Stimulated activated CD4-positive, alpha-beta T cell treated with anti-CD3 and anti-CD28 coated beads, Interleukin-12 subunit alpha, Interleukin-12 subunit beta, amount 100 ng/mL, for 48 hours (primary cell): ENCODE data around the gene TSPAN3.

Experiments
- DNase-seq, 3 donors: peaks; one replicate each; pipeline ENCODE4 v3.0.0-alpha.2; 2020; ENCODE audit warnings: low read depth in 2 of 3, low spot score in 1 of 3

Gene TSPAN3

GRCh38 chr15:77084436-77084835, 13.5 kb upstream of the TSPAN3 start:
- no peak for DNase-seq

DNA sequence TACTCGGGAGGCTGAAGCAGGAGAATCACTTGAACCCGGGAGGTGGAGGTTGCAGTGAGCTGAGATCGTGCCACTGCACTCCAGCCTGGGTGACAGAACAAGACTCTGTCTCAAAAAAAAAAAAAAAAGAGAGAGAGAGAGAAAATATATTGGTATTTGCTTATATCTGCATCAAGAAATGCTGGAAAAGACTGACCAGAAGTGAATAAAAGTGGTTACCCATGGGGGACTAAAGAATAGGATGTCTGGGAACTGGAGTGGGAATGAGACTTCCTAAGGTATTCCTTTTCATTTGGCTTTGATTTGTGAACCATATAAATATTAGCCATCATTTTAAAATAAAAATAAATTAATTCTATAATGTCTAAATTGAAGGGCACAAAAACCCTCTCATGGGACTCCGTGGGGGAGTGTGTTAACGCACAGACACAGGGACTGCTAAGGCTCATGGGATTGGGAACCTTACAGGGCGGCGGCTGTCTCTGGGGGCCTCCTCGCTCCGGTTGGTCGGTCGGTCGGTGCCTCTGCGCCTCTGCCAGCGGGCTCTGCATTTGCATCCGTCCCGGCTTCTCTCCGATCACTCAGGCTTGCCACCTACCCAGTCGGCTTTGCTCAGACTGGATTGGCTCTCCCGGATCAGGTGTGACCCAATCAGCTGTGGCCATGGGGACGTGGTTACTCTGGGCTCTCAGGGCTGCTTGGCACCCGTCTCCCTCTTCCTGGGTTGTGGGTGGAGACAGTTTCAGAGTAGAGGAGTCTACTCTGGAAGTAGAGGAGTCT, 12.7 kb upstream of the TSPAN3 start:
- DNase-seq: peak; percentile 35 to 52 (median 44)

DNA sequence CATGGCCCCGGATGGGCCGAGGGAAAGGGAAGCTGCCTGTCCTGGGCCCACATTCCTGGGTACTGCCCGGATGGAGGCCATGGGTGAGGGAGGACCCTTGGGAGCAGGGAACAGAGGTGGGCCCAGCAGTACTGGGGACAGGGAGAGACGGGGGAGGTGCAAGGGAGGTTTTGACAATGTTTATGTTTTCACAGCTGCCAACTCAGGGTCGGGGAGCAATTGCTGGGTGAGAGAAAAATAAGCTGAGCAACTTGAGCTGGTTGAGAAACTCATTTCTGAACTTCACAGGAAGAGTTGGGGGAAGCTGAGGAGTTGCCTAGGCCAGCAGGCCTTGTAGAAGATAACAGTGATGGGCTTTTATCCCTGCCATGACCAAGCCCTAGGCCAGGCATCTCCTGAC, 11.1 kb upstream of the TSPAN3 start:
- no peak for DNase-seq

DNA sequence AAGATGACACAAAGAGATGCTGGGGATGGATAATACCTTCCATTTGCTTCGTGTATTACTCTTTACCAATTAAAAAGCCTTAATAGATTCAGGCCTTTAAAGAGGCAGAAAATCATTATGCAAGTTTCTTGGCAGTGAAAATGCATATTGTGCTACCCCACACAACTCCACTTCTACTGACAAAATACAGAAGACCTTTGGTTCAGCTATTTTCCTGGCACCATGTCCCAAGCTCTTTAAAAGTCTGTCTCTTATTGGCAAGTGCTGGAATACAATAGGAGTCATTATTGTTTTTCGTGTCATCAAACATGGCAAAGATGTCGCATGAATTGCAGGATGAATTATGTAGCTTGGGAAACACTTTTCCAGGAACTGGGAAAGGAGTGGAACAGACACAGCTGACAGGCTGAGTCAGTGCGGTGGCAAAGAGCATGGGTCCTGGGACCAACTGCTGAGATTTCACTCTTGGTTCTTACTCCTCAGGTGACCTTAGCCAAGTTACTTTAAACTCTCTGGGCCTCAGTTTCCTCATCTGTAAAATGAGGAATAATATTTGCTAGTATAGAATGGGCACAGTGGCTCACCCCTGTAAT, 5.5 kb upstream of the TSPAN3 start:
- no peak for DNase-seq

DNA sequence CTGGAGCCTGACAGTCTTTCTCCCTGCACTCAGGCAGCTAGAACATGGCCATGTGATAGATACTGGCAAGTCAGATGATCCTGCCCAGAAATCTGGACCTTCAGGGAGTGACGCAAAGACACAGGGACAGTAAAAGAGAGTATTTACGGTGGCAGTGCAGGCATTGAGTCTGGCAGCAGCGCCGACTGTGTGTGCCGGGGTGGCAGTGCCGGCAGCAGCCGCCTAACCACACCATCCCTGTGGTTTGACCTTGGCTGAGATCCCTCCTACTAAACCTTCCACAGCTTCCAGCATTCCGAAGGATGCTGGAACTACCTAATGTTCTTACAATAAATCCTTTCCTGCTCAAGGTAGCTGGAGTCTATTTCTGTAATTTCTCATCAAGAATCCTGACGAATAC, 4.6 kb upstream of the TSPAN3 start:
- DNase-seq: no peak

DNA sequence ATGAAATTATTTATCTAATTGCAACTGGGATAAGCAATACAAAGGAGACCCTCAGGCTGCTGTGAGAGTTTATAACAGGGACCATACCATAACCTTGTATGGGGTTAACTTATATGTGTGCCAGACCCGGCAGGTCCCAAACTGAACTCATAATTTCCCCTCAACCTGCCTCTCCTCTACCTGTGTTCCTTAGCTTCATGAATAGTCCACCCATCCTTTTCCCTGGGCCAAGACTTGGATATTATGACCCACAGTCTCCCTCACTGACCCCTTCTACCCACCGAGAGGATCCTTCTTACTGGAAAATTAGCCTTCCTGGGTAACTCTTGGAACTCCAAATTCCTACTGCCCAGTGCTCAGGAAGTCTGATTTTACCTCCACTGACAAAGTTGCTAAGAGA, 3.4 kb upstream of the TSPAN3 start:
- no peak for DNase-seq

DNA sequence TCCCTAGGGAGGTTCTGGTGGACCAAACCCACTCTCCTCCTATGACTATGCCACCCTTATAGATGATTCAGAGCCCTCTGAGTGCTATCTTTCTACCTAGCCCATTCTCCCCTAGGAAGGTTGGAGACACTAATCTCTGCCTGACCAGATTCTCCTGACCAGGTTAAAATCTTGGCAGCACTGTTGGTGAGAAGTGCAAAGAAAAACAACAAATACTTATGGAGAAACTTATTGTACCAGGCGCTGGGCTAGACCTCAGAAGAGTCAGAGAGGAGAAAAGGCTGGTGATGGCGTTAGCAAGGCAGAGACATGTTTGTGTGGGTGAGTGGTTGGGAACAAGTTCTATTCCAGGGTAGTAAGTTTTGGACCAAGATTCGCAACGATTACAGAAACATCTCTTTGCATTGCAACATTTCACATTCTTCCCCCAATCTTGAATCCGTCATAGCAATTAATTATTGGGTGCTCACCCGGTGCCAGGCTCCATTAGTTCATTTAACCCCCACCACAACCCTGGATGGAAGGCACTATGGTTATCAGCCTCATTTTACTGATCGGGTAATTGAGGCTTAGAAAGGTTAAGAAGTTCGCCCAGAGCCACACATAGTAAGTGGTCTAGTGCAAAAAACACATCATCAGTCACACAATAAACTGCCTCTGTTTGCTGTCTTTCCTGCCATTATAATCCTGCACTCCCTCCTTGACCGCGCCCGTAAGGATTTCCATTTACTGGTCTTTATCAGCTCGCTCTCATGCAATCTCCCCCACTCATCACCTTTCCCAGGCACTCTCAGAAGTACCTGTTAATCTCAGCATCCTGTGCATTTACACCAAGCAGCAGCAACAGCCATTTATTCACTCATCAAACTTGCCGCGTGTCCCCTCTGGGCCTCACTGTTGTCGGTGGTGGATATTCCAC, 655 bp upstream of the TSPAN3 start:
- DNase-seq: no peak

DNA sequence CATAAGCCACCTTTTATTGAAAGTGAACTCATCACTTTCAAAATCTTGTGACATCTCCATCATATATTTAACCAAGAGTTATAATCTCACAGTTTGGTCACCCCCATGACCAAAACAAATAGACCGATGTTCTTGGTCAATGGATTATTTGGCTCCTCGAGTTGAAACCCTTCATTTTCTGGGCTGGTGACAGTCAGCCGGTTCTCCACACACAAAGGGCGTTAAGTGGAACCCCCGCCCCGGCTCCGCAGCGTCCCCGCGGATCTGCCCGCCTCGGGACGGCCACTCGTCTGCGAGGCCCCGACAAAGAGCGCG, 772 bp downstream of the TSPAN3 start:
- DNase-seq: no peak

DNA sequence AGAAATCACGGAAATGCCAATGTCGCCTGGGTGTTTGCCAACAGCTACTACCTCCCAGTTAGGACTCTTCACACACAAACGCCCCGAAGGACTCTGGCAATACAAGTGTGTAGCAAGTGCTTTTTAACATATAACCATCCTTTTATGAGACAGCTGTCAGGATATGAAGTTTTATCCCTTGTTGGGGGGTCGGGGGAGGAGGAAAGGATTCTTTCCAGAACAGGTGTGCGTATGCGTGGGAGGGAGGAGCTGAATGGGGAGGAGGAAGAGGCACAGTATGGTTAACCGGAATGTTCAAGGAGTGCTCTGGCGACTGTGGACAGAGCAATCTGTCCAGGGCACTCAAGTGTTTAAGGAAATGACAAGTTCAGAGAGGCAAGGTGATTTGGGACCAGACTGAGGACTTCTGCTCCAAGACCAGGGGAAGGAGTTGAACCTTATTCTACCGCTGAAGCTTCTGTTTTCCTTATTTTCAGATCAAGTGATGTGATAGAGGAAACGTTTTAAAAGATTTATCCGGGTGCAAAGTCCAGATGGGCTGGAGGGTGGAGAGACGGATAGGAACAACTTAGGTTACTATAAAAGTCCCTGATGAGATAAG, 1.3 kb downstream of the TSPAN3 start:
- no peak for DNase-seq

DNA sequence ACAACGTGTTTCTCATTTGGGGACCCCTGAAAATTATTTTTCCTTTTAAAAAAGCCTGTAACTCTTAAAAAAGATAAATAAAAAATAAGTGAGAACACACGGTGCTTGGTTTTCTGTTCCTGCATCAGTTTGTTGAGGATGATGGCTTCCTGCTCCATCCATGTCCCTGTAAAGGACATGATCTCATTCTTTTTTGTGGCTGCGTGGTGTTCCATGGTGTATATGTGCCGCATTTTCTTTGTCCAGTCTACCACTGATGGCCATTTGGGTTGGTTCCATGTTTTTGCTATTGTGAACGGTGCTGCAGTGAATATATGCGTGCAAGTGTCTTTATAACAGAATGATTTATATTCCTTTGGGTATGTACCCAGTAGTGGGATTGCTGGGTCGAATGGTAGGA, 2.3 kb downstream of the TSPAN3 start:
- no peak for DNase-seq

DNA sequence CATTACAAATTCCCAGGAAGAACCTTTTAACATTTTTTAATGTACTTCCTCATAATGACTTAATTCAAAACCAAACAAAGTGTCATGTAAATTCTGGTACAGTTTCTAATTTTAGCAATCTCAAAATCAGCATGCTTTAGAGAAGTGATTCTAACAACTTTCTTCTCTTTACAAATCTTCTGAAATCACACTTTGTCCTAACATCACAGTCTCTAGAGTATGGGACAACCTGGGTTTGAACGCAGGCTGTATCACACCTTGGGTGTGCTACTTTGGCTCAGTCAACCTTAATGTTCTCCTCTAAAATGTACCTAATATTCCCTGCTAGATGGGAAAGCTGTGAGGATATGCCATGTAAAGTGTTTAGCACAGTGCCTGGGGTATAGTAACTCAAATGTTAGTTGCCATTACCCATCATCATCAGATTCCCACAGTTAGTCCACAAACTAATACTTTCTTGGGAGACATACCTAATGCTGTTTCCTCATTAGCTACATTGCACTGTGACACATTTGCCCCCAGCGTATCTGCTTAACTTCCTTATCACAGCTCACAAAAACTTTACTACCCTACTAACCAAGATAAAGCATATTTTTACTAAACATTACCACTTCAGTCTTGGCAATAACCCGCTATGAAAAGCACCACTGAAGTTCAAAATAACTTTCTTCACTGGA, 3.1 kb downstream of the TSPAN3 start:
- no peak for DNase-seq

DNA sequence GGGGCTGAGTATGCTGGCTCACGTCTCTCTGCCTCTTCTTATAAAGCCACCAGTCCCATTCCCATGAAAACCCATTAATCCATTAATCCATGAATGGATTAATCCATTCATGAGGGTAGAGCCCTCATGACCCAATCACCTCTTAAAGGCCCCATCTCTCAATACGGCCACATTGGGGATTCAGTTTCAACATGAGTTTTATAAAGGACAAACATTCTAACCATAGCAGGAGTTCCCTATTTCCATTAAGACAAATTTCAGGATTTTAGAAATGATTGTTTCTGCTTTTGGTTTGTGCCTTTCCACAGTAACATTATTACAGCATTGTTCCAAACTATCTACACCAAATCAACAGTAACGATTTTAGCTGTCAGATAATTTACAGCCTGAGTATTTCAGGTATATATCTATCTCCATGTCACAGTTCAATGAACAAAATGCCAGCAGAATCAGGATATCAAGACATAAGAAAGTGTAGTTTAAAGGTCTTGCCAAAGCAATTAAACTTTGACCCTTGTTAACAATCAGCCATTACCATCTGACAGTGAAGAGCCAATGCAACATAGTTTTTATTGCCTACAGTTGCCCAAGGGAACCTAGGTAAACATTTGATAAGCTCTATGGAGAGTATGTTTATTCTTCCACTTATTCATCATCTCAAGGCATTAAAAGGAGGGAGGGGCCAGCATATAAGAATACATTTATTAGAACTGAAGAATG, 3.8 kb downstream of the TSPAN3 start:
- DNase-seq: no peak

GRCh38 chr15:77064539-77065308, 6.2 kb downstream of the TSPAN3 start:
- DNase-seq: no peak

DNA sequence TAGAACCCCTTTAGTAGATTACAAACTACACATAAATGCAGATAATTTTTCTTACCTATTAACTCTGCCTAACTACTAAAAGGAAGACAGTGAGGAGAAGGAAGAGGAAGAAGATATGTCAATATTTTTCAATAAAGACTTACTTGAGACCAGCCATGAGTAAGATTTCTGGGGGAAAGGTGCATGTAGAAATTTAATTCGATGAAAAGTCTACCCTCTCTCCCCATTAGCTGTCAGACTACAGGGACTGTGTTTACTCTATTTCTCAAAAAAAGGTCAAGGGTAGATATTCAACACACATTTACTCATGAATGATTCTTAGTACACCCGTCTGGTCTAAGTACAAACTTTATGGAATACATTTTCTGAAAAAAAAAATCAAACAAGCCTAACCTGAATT, 6.8 kb downstream of the TSPAN3 start:
- DNase-seq: no peak

DNA sequence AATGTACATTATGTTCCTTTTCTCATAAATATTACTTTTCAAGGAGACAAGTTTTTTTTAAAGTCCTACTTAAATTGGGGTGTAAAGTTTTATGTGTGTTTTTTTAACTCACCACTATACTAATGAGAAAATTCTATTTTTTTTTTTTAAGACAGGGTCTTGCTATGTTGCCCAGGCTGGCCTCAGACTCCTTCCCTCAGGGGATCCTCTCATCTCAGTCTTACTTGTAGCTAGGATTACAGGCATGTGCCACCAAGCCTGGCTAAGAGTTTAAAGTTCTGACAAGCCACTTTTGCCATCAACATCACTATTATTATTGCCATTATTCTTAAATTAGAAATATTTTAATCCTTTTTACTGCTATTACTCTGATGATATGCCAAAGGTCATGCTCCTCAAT, 7.7 kb downstream of the TSPAN3 start:
- DNase-seq: no peak

DNA sequence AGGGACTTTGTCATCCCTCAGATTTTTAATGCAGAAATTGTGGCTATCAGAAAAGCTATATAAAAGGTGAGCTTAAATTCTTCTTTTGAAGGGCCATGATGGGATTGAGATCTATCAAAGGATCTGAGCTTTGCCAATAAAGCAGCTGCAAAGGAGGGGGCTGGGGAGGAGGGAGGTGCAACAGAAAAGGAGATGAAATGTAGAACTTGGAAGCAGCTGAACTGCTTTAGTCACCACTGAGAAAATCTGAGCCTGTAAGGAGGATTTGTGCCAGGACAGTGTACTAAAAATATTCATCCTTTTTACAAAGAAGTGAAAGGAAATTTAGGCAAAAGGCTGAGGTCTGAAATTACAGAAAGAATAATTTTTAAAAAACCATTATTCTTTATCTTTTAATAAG, 10.4 kb downstream of the TSPAN3 start:
- DNase-seq: no peak

GRCh38 chr15:77059786-77060361, 11.0 kb downstream of the TSPAN3 start:
- no peak for DNase-seq

GRCh38 chr15:77058468-77058867, 12.4 kb downstream of the TSPAN3 start:
- no peak for DNase-seq

- no peak for DNase-seq
These were observed 13.2 kb downstream of the TSPAN3 start for GRCh38 chr15:77057685-77058084.
